ENCODE measurements around the gene PPT1.
A peak's percentile ranks its signal among the peaks of the same experiment; 100 is the strongest.

Gene PPT1

DNA sequence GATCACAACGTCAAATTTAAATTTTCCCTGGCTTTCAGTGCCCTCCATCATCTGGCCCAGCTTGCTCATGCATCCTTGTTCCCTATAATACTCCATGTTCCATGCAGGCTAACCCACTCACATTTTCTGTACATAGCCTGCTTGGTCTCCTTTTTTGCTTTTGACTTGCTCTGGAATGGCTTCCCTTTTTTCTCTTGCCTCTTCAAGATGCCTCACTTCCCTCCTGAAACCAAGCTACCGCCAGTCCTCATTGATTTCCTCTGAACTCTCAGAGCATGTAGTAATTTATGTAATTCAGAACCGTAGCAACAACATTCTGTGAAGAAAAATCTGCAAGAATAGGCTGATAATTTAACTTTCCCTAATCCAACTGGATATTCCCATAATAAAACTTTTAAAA lies 46.2 kb downstream of the PPT1 start:
- no peak for DNase-seq (ENCODE audit: extremely low spot score)
- CTCF ChIA-PET = interaction anchor here (1.5 to 2.1 kb wide), 5 partner anchors 7 to 288 kb away, joined by 3 to 14 read pairs (median 6); no protein-coding TSS in a partner anchor
- TF ChIP-seq, protein P1, sequence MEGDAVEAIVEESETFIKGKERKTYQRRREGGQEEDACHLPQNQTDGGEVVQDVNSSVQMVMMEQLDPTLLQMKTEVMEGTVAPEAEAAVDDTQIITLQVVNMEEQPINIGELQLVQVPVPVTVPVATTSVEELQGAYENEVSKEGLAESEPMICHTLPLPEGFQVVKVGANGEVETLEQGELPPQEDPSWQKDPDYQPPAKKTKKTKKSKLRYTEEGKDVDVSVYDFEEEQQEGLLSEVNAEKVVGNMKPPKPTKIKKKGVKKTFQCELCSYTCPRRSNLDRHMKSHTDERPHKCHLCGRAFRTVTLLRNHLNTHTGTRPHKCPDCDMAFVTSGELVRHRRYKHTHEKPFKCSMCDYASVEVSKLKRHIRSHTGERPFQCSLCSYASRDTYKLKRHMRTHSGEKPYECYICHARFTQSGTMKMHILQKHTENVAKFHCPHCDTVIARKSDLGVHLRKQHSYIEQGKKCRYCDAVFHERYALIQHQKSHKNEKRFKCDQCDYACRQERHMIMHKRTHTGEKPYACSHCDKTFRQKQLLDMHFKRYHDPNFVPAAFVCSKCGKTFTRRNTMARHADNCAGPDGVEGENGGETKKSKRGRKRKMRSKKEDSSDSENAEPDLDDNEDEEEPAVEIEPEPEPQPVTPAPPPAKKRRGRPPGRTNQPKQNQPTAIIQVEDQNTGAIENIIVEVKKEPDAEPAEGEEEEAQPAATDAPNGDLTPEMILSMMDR (IDR thresholded peaks at IDR 0.05; ENCODE audit: control extremely low read depth, extremely low read depth, low read depth, missing control alignments) = no peak
- POLR2A ChIA-PET = interaction anchor here (0.5 to 1.6 kb wide), 3 partner anchors 11 to 481 kb away, joined by 3 to 5 read pairs (median 4); partner anchors contain the start of gene CAP1

- DNase-seq (ENCODE audit: extremely low spot score) = peak; percentile 46
- ChIA-PET CTCF (interaction anchor here (1.4 to 2.1 kb wide), 7 partner anchors 8 to 289 kb away, joined by 3 to 14 read pairs (median 6); no protein-coding TSS in a partner anchor), POLR2A (interaction anchor here (0.5 to 1.6 kb wide), 3 partner anchors 9 to 94 kb away, joined by 3 to 5 read pairs (median 4); partner anchors contain the start of gene CAP1)
- TF ChIP-seq, protein P1 (IDR thresholded peaks at IDR 0.05; ENCODE audit: control extremely low read depth, extremely low read depth, low read depth, missing control alignments) = no peak
Observed at GRCh38 chr1:40049725-40050124, 47.3 kb downstream of the PPT1 start.

DNA sequence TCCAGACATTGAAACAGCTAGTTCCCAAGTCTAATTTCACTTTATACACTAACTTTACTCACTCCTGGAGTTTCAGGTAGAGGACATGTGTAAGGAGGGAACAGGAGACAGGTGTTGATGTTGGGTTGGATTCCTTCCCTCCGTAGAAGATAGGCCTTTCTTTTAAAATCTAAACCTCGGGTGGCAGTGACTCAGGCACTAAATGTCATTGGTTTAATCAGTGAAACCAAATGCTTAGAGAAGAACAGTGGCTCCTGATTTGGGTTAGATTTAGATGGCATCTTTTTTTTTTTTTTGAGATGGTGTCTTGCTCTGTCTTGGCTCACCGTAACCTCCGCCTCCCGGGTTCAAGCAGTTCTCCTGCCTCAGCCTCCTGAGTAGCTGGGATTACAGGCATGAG lies 49.3 kb downstream of the PPT1 start:
- TF ChIP-seq, protein P1 (IDR thresholded peaks at IDR 0.05; ENCODE audit: control extremely low read depth, extremely low read depth, low read depth, missing control alignments) = no peak
- POLR2A ChIA-PET = no interaction called here
- CTCF ChIA-PET = interaction anchor here (1.3 kb wide), 1 partner anchor 9 kb away, joined by 4 read pairs; no protein-coding TSS in a partner anchor
- DNase-seq (ENCODE audit: extremely low spot score) = no peak

DNA sequence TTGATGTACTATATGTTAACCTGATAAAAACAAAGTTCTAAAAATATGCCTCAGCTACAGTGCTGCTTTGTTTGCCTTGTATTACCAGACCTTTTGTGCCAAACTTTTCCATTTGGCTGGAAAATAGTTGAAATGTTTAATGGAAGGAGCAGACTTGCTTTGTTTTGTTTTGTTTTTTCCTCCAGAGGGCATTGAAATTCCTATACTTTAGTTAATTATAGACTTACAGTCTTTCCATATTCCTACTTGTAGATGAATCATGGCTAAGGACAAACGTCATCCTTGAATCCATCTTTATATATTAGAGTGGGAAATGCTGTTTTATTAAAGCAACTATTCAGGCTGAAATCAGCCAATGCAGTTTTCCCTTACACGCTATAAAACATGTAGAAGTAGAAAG lies 49.8 kb downstream of the PPT1 start:
- DNase-seq (ENCODE audit: extremely low spot score) = no peak
- TF ChIP-seq, protein P1 (IDR thresholded peaks at IDR 0.05; ENCODE audit: control extremely low read depth, extremely low read depth, low read depth, missing control alignments) = no peak
- ChIA-PET CTCF (interaction anchor here (1.3 kb wide), 1 partner anchor 10 kb away, joined by 4 read pairs; no protein-coding TSS in a partner anchor), POLR2A (no interaction called here)

- TF ChIP-seq, protein P1 (IDR thresholded peaks at IDR 0.05; ENCODE audit: control extremely low read depth, extremely low read depth, low read depth, missing control alignments) = no peak
Observed at GRCh38 chr1:40045766-40046165, 51.3 kb downstream of the PPT1 start.

GRCh38 chr1:40045182-40045581 lies 51.9 kb downstream of the PPT1 start:
- TF ChIP-seq, protein P1 (IDR thresholded peaks at IDR 0.05; ENCODE audit: control extremely low read depth, extremely low read depth, low read depth, missing control alignments) = no peak

More at GRCh38 chr1:40045766-40046165, 51.3 kb downstream of the PPT1 start:
- no peak for DNase-seq (ENCODE audit: extremely low spot score)
- ChIA-PET CTCF (interaction anchor here (1.2 to 1.3 kb wide), 2 partner anchors 11 to 337 kb away, joined by 3 read pairs; no protein-coding TSS in a partner anchor), POLR2A (no interaction called here)

More at GRCh38 chr1:40045182-40045581, 51.9 kb downstream of the PPT1 start:
- no peak for DNase-seq (ENCODE audit: extremely low spot score)
- ChIA-PET CTCF (interaction anchor here (0.7 to 1.3 kb wide), 3 partner anchors 11 to 13 kb away, joined by 3 to 4 read pairs (median 3); no protein-coding TSS in a partner anchor), POLR2A (no interaction called here)

Measured in GM10248 (cell line).